MM.1S (cell line): ENCODE results near the gene MEMO1.
A peak's percentile ranks its signal among the peaks of the same experiment; 100 is the strongest.

Experiments used
- DNase-seq: peaks from one replicate; pipeline ENCODE4 v3.0.0-alpha.2; 2015
- H2AFZ ChIP-seq: fragments of 300-600 bp; sonication (generic); 2 replicates; pipeline ENCODE4 v1.6.0; 2016; ENCODE audit warnings: antibody characterized with exemption, low read length
- H3F3A ChIP-seq: fragments of 300-600 bp; sonication (generic); 2 replicates; pipeline ENCODE4 v1.6.1; 2016; ENCODE audit warnings: mild to moderate bottlenecking, antibody characterized with exemption, low read length, moderate library complexity, mixed read lengths; ENCODE audit not compliant: insufficient read depth
- H3K27ac ChIP-seq: fragments of 300-600 bp; sonication (generic); 2 replicates; pipeline ENCODE4 v1.5.1; 2016; ENCODE audit warnings: mild to moderate bottlenecking, low read length
- H3K27me3 ChIP-seq: fragments of 300-600 bp; sonication (generic); replicated peaks from 2 replicates; pipeline ENCODE4 v1.6.0; 2016; ENCODE audit warnings: low read length; ENCODE audit not compliant: insufficient read depth
- H3K36me3 ChIP-seq: fragments of 300-600 bp; sonication (generic); replicated peaks from 2 replicates; pipeline ENCODE4 v1.6.1; 2016; ENCODE audit warnings: mild to moderate bottlenecking, low read length, mixed read lengths; ENCODE audit not compliant: insufficient read depth
- H3K4me1 ChIP-seq: fragments of 300-600 bp; sonication (generic); 2 replicates; pipeline ENCODE4 v1.6.1; 2016; ENCODE audit warnings: low read length, mixed read lengths
- H3K4me2 ChIP-seq: fragments of 300-600 bp; sonication (generic); 2 replicates; pipeline ENCODE4 v1.6.0; 2016; ENCODE audit warnings: low read depth, low read length
- H3K4me3 ChIP-seq: fragments of 300-600 bp; sonication (generic); 2 replicates; pipeline ENCODE4 v1.5.1; 2016; ENCODE audit warnings: low read length, mixed read lengths
- H3K79me2 ChIP-seq: fragments of 300-600 bp; sonication (generic); 2 replicates; pipeline ENCODE4 v1.6.1; 2016; ENCODE audit warnings: mixed run types, low read length, mixed read lengths
- H3K9ac ChIP-seq: fragments of 300-600 bp; sonication (generic); 2 replicates; pipeline ENCODE4 v1.6.1; 2016; ENCODE audit warnings: low read length, mixed read lengths
- H3K9me2 ChIP-seq: fragments of 300-600 bp; sonication (generic); replicated peaks from 2 replicates; pipeline ENCODE4 v1.6.1; 2016; ENCODE audit warnings: mild to moderate bottlenecking, low read length, mixed read lengths; ENCODE audit not compliant: insufficient read depth
- H3K9me3 ChIP-seq: fragments of 300-600 bp; sonication (generic); replicated peaks from 2 replicates; pipeline ENCODE4 v1.6.1; 2016; ENCODE audit warnings: mild to moderate bottlenecking, low read length, mixed read lengths; ENCODE audit not compliant: insufficient read depth
- H4K20me1 ChIP-seq: fragments of 300-600 bp; sonication (generic); 2 replicates; pipeline ENCODE4 v1.6.1; 2016; ENCODE audit warnings: mild to moderate bottlenecking, low read length, moderate library complexity, mixed read lengths; ENCODE audit not compliant: insufficient read depth
- CTCF ChIP-seq: fragments of 300-600 bp; sonication (generic); IDR thresholded peaks from 2 replicates; pipeline ENCODE4 v1.5.1; 2016; ENCODE audit warnings: antibody characterized with exemption, low read length, mixed read lengths
- EZH2 ChIP-seq: fragments of 300-600 bp; sonication (generic); optimal IDR thresholded peaks from 2 replicates; pipeline ENCODE3; 2017; ENCODE audit warnings: low read depth, mild to moderate bottlenecking, antibody characterized with exemption, low read length, mixed read lengths
- EZH2phosphoT487 ChIP-seq: fragments of 300-600 bp; sonication (generic); IDR thresholded peaks from 2 replicates; pipeline ENCODE4 v1.6.1; 2018; ENCODE audit warnings: antibody characterized with exemption, low read length

The MEMO1 gene

GRCh38 chr2:32008805-32009515, 1.8 kb downstream of the MEMO1 start:
- Histone ChIP-seq H3K4me1 (peaks cover 8% of the 10 kb centered on the region; the same call in 1 of the 2 replicates), H3K36me3 (no peaks in the 10 kb centered on the region), H3K9ac (peak overlapping the region; percentile 88), H3K4me3 (peak overlapping the region; percentile 83), H3K27me3 (no peaks in the 10 kb centered on the region), H4K20me1 (peaks cover 20% of the 10 kb centered on the region; the same call in 1 of the 2 replicates), H3K79me2 (peaks cover 58% of the 10 kb centered on the region), H3K27ac (peak overlapping the region; percentile 53; the same call in 1 of the 2 replicates), H3K9me3 (no peaks in the 10 kb centered on the region), H3F3A (peaks cover 10% of the 10 kb centered on the region), H2AFZ (peak overlapping the region; percentile 65), H3K4me2 (peak overlapping the region; percentile 95), H3K9me2 (no peaks in the 10 kb centered on the region)
- DNase-seq: peak; percentile 51
- no peak for TF ChIP-seq EZH2phosphoT487
- TF ChIP-seq CTCF: no peak
- no peak for TF ChIP-seq EZH2

- TF ChIP-seq CTCF (no peak), EZH2 (no peak), EZH2phosphoT487 (no peak)
- Histone ChIP-seq H3K9ac (no peak overlapping the region), H3K9me2 (no peaks in the 10 kb centered on the region), H3K4me3 (no peak overlapping the region), H3F3A (peaks cover 10% of the 10 kb centered on the region), H3K4me1 (peaks cover 8% of the 10 kb centered on the region; the same call in 1 of the 2 replicates), H3K27me3 (no peaks in the 10 kb centered on the region), H3K4me2 (no peak overlapping the region), H3K36me3 (no peaks in the 10 kb centered on the region), H3K9me3 (no peaks in the 10 kb centered on the region), H3K79me2 (peaks cover 75% of the 10 kb centered on the region), H2AFZ (no peak overlapping the region), H4K20me1 (peaks cover 20% of the 10 kb centered on the region; the same call in 1 of the 2 replicates), H3K27ac (no peak overlapping the region)
- no peak for DNase-seq
Measured at GRCh38 chr2:32007121-32007391, 3.8 kb downstream of the MEMO1 start.

GRCh38 chr2:32005371-32005976, 5.3 kb downstream of the MEMO1 start:
- TF ChIP-seq EZH2phosphoT487 (no peak), CTCF (no peak), EZH2 (no peak)
- Histone ChIP-seq H3K4me3 (no peak overlapping the region), H4K20me1 (peaks cover 20% of the 10 kb centered on the region; the same call in 1 of the 2 replicates)

More at GRCh38 chr2:32005371-32005976, 5.3 kb downstream of the MEMO1 start:
- Histone ChIP-seq H3K4me1 (peaks cover 8% of the 10 kb centered on the region; the same call in 1 of the 2 replicates), H3K9me3 (no peaks in the 10 kb centered on the region), H3K27ac (no peak overlapping the region), H3K9ac (no peak overlapping the region), H3K4me2 (no peak overlapping the region), H3F3A (peaks cover 10% of the 10 kb centered on the region), H3K27me3 (no peaks in the 10 kb centered on the region), H3K79me2 (peaks cover 87% of the 10 kb centered on the region), H2AFZ (no peak overlapping the region), H3K36me3 (no peaks in the 10 kb centered on the region), H3K9me2 (no peaks in the 10 kb centered on the region)
- no peak for DNase-seq
